HG03025 (cell line): ENCODE measurements around the gene PAX8.
A peak's percentile ranks its signal among the peaks of the same experiment; 100 is the strongest.

Experiments
- ATAC-seq: cut with Tn5 transposase; IDR thresholded peaks from one replicate; pipeline ENCODE4 v1.9.1; 2021; ENCODE audit warnings: mild to moderate bottlenecking, moderate library complexity; ENCODE audit not compliant: unreplicated experiment, low FRiP score

PAX8 gene

GRCh38 chr2:113187771-113188170 is 91.0 kb downstream of the PAX8 start:
- no peak for ATAC-seq

GRCh38 chr2:113186433-113186796 is 92.3 kb downstream of the PAX8 start:
- ATAC-seq: no peak

- no peak for ATAC-seq
Observed at GRCh38 chr2:113185664-113186432, 92.9 kb downstream of the PAX8 start.

- ATAC-seq: no peak
Observed at GRCh38 chr2:113184531-113185230, 94.0 kb downstream of the PAX8 start.

- ATAC-seq: no peak
Observed at GRCh38 chr2:113183703-113184102, 95.0 kb downstream of the PAX8 start.

- ATAC-seq: no peak
Observed at GRCh38 chr2:113183264-113183663, 95.5 kb downstream of the PAX8 start.

- ATAC-seq: no peak
Observed at GRCh38 chr2:113182471-113183260, 96.1 kb downstream of the PAX8 start.

- no peak for ATAC-seq
Observed at GRCh38 chr2:113181258-113182051, 97.3 kb downstream of the PAX8 start.

GRCh38 chr2:113180131-113180946 is 98.4 kb downstream of the PAX8 start:
- no peak for ATAC-seq

GRCh38 chr2:113179446-113180045 is 99.2 kb downstream of the PAX8 start:
- ATAC-seq: no peak

- no peak for ATAC-seq
Observed at GRCh38 chr2:113178891-113179290, 99.8 kb downstream of the PAX8 start.

- no peak for ATAC-seq
Observed at GRCh38 chr2:113178069-113178746, 100.5 kb downstream of the PAX8 start.

GRCh38 chr2:113176696-113177355 is 101.9 kb downstream of the PAX8 start:
- no peak for ATAC-seq

GRCh38 chr2:113175736-113176695 is 102.7 kb downstream of the PAX8 start:
- no peak for ATAC-seq

- ATAC-seq: peak; percentile 65
Observed at GRCh38 chr2:113175042-113175628, 103.6 kb downstream of the PAX8 start.

GRCh38 chr2:113174376-113174750 is 104.4 kb downstream of the PAX8 start:
- no peak for ATAC-seq
